SH-SY5Y (cell line): Measurements from ENCODE around the gene ECI1.

Experiments
- GATA2 ChIP-seq: IDR thresholded peaks from 2 replicates; pipeline ENCODE4 v1.6.1; 2011; ENCODE audit warnings: mild to moderate bottlenecking, low read depth, low read length
- GATA3 ChIP-seq: IDR thresholded peaks from 2 replicates; pipeline ENCODE4 v1.6.1; 2011; ENCODE audit warnings: low read depth, mild to moderate bottlenecking, low read length, moderate library complexity

GRCh38 chr16:2233046-2233775 lies 18.2 kb downstream of the ECI1 start:
- TF ChIP-seq GATA2: no peak
- TF ChIP-seq GATA3: no peak
